SK-N-MC (cell line): ENCODE results near the gene DUT.
A peak's percentile ranks its signal among the peaks of the same experiment; 100 is the strongest.
"Not testable (repeated sequence)": the region's sequence is repeated elsewhere in the genome, so short reads cannot be mapped to it uniquely, and the experiment has no call there.

Experiments used
- DNase-seq: peaks from one replicate; pipeline ENCODE4 v3.0.0-alpha.2; 2011; ENCODE audit warnings: low read depth, low spot score
- H3K27ac ChIP-seq: fragments of 200-600 bp; sonication (generic); 2 replicates; pipeline ENCODE4 v1.5.1; 2016; ENCODE audit warnings: mixed run types
- H3K36me3 ChIP-seq: fragments of 200-600 bp; sonication (generic); 2 replicates; pipeline ENCODE4 v1.6.1; 2017; ENCODE audit warnings: antibody characterized with exemption, low read length, mixed read lengths; ENCODE audit not compliant: insufficient read depth
- H3K4me3 ChIP-seq: fragments of 200-600 bp; sonication (generic); 2 replicates; pipeline ENCODE4 v1.5.1; 2016
- H3K9ac ChIP-seq: fragments of 200-600 bp; sonication (generic); 2 replicates; pipeline ENCODE4 v1.8.0; 2017; ENCODE audit warnings: mixed run types, mixed read lengths; ENCODE audit not compliant: insufficient read length
- H3K9me3 ChIP-seq: fragments of 200-600 bp; sonication (generic); 2 replicates; pipeline ENCODE4 v1.6.1; 2017; ENCODE audit warnings: low read depth, mild to moderate bottlenecking, antibody characterized with exemption, low read length, moderate library complexity, mixed read lengths
- EZH2 ChIP-seq: fragments of 200-600 bp; sonication (generic); IDR thresholded peaks from one replicate; pipeline ENCODE4 v1.6.1; 2017; ENCODE audit warnings: antibody characterized with exemption
- FOXP2 ChIP-seq: optimal IDR thresholded peaks from 2 replicates; pipeline ENCODE3; 2011; ENCODE audit warnings: mild to moderate bottlenecking, moderate library complexity; ENCODE audit not compliant: insufficient read depth; ENCODE audit errors: extremely low read length, control extremely low read depth
- POLR2AphosphoS5 ChIP-seq: IDR thresholded peaks from 2 replicates; pipeline ENCODE4 v1.6.1; 2012; ENCODE audit warnings: mild to moderate bottlenecking, low read depth, low read length, borderline replicate concordance

Gene DUT

DNA sequence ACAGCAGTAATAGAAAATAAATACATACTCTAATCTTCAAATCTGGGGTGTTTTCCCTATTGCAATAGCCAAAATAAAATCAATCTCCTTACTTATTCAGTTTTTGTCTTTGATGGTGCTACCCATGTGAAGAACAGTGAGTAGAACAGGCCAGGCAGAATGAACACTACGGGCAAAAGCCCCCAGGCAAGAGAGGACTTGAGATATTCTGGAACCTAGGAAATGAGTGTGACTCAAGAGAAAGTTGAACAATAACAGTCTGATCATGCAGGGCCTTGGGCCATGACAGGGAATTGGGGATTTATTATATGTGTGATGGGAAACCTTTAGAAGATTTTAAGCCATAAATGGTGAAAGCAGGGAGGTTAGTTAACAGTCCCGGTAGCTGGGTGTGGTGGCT lies 14.0 kb upstream of the DUT start:
- H3K4me3 ChIP-seq, result no peak overlapping the region
- no peak overlapping the region for H3K9ac ChIP-seq
- H3K27ac ChIP-seq, result no peak overlapping the region
- no peak for TF ChIP-seq FOXP2
- no peak for TF ChIP-seq EZH2
- no peak for TF ChIP-seq POLR2AphosphoS5
- no peaks in the 10 kb centered on the region for H3K36me3 ChIP-seq
- DNase-seq, result no peak
- no peaks in the 10 kb centered on the region for H3K9me3 ChIP-seq

DNA sequence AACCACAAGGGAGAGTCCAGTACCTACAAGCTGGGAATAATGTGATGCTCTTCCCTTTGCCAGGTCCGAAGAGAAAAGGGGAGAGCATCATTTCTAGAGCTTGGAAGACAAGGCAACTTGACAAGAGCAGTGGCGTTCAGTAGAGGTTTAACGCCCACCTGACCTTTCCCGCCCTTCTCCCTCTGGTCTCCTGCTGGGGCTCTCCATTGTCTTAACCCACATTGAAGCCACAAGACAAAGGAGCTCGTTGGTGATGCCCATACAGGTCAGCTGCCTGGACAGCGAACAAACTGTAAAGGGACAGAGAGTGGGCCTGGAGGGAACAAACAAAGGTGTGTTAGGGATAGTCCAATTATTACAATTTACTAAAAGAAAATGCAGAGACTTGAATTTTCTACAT lies 13.1 kb upstream of the DUT start:
- TF ChIP-seq POLR2AphosphoS5, result no peak
- TF ChIP-seq EZH2, result no peak
- TF ChIP-seq FOXP2, result no peak
- no peaks in the 10 kb centered on the region for H3K36me3 ChIP-seq
- H3K9me3 ChIP-seq, result no peaks in the 10 kb centered on the region
- no peak overlapping the region for H3K27ac ChIP-seq
- no peak for DNase-seq
- H3K9ac ChIP-seq, result no peak overlapping the region
- no peak overlapping the region for H3K4me3 ChIP-seq

DNA sequence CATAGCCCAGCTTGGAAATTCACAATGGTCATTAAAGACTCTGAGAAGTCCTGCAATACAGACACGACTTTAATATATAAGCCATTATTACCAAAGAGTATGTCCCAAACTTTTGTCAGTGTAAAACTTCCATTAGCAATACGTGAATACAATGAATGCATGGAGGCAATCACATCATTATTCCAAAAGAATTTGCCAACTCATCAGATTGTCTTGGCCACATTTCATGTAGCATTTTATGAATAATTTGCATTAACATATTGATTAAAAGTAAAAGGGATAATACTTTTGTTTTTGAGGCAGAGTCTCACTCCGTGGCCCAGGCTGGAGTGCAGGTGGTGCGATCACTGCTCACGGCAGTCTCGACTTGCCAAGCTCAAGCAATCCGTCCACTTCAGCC lies 7.9 kb upstream of the DUT start:
- DNase-seq, result no peak

DNA sequence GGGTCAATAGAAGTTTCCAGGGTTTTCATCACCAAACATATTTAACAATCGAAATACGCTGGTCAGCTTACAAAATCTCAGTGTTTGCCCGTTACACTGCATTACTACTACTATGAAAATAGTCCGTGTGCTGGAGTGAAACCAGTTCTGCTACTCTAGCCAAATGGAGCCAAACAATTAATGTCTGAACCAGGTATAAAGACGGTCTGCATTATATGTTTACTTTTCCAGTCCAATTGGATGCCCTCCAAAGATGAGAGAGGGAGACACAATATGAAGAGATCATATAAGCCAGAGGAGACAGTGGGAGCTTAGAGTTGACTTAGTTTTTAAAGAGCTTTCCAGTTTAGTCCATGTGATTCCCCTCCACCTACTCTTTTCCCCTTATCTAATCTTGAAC lies 6.3 kb upstream of the DUT start:
- Histone ChIP-seq H3K27ac (no peak overlapping the region), H3K9me3 (no peaks in the 10 kb centered on the region), H3K4me3 (no peak overlapping the region), H3K36me3 (no peaks in the 10 kb centered on the region), H3K9ac (no peak overlapping the region)
- TF ChIP-seq POLR2AphosphoS5 (no peak), FOXP2 (no peak), EZH2 (no peak)
- no peak for DNase-seq

More for the DNA sequence above, 7.9 kb upstream of the DUT start:
- Histone ChIP-seq H3K9ac (no peak overlapping the region), H3K4me3 (no peak overlapping the region), H3K36me3 (no peaks in the 10 kb centered on the region), H3K9me3 (no peaks in the 10 kb centered on the region), H3K27ac (no peak overlapping the region)
- TF ChIP-seq POLR2AphosphoS5, result no peak
- no peak for TF ChIP-seq FOXP2
- TF ChIP-seq EZH2, result no peak

DNA sequence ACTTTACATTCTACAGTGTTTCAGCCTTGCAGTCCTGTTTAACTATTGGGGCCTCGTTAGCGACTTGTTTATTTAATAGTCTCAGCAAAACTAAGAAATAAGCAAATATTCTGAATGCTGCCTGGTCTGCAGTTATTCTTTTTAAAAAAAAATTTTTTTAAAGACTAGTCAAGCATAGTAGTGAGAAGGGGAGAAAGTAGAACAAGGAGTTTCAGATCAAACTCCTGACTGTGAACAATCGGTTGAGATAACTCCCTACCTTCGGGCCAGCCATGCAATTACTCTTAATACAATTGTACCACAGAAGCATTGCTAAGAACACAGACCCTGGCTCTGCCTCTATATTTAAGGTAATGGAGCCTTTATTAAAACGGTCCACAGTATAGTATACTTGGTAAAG lies 5.8 kb upstream of the DUT start:
- no peak for DNase-seq
- no peaks in the 10 kb centered on the region for H3K9me3 ChIP-seq
- TF ChIP-seq POLR2AphosphoS5 (no peak), EZH2 (no peak), FOXP2 (no peak)

DNA sequence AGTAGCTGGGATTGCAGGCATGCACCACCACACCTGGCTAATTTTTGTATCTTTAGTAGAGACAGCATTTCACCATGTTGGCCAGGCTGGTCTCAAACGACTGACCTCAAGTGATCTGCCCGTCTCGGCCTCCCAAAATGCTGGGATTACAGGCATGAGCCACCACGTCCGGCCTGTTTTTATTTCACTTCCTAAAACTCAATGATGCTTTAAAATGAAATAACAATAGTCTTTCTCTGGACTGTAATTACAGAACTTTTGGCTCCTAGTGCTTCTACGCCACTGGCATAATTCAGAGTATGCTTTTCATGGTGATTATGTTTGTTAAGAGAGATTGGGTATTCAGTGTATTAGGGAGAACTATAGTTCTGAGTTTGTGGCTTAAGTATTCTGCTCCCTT lies 5.0 kb upstream of the DUT start:
- H3K9me3 ChIP-seq, H3K9ac ChIP-seq, H3K4me3 ChIP-seq, DNase-seq, H3K27ac ChIP-seq, H3K36me3 ChIP-seq: not testable (repeated sequence)

More for the DNA sequence above, 5.8 kb upstream of the DUT start:
- no peak overlapping the region for H3K4me3 ChIP-seq
- H3K36me3 ChIP-seq, result no peaks in the 10 kb centered on the region
- H3K9ac ChIP-seq, result no peak overlapping the region
- H3K27ac ChIP-seq, result no peak overlapping the region

DNA sequence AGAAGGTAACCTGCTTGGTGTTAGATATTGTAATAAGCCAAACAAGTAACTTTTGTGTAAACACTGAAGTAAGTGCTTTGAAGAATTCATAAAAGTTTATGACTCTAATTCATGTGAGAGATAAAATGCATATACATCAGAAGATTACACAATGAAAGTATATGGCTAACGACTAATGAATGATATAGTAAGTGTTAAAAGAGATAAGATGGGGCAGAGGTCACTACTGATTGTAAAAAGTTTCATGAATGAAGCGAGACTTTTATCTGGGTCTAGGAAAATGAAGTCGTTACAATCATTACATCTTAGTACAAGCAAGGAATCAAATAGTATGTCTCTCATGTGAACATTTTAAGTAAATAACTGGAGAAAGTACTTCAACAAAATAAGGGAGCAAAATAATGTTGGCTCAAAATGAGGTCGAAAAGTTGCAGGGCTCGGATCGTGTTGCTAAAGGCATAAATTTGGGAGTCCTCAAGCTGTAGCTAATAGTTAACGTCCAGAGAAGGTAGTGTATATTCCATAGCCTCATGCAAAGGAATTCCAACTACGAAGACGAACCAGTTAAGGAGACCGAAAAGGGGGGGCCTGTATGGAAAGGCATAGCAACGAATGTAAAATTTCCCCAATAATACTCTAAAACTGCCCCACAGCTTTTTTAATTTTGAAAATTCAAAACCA lies 984 bp upstream of the DUT start:
- no peak for DNase-seq
- TF ChIP-seq EZH2, result no peak
- no peak for TF ChIP-seq FOXP2
- TF ChIP-seq POLR2AphosphoS5, result no peak
- peaks cover 10% of the 10 kb centered on the region for H3K36me3 ChIP-seq
- peak overlapping the region; percentile 99 for H3K4me3 ChIP-seq
- no peak overlapping the region for H3K27ac ChIP-seq
- H3K9ac ChIP-seq, result peak overlapping the region; percentile 94
- no peaks in the 10 kb centered on the region for H3K9me3 ChIP-seq

DNA sequence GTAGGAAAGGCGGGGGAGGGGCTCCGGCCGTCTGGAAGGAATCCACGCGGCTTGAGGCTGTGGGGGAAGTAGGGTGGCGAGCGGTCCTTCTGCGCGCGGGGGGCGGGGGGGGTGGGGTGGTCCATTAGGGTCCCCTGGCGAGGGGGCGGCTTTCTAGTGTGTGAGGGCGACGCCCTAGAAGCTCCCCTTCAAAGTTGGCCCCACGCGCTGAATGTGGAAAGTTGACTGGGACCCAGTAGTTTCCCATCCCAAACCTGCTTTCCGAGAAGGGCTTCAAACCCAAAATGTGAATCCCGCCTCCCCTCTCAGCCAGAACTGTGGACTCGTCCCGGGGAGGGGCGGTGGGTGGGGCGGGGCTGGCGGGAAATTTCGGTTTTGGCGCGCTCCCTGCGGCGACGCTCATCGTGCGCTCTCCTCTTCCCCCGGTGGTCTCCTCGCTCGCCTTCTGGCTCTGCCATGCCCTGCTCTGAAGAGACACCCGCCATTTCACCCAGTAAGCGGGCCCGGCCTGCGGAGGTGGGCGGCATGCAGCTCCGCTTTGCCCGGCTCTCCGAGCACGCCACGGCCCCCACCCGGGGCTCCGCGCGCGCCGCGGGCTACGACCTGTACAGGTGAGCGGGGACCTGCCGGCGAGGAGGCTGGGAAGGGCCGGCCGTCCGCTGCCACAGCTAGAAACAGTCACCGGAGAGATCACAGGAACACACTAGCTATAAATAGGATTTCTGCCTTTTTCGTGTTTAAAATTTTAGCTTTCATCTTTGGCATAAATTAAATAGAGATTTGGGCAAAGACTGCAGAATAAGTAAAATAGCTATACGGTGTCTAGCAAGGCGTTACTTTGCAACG lies 790 bp downstream of the DUT start:
- peaks cover 26% of the 10 kb centered on the region for H3K36me3 ChIP-seq
- peak overlapping the region; percentile 99 for H3K4me3 ChIP-seq
- DNase-seq, result no peak
- H3K9ac ChIP-seq, result peak overlapping the region; percentile 94
- no peak for TF ChIP-seq FOXP2
- TF ChIP-seq POLR2AphosphoS5, result peak; percentile 29; the same call in 1 of the 2 replicates
- H3K9me3 ChIP-seq, result no peaks in the 10 kb centered on the region
- peak overlapping the region; percentile 95 for H3K27ac ChIP-seq

DNA sequence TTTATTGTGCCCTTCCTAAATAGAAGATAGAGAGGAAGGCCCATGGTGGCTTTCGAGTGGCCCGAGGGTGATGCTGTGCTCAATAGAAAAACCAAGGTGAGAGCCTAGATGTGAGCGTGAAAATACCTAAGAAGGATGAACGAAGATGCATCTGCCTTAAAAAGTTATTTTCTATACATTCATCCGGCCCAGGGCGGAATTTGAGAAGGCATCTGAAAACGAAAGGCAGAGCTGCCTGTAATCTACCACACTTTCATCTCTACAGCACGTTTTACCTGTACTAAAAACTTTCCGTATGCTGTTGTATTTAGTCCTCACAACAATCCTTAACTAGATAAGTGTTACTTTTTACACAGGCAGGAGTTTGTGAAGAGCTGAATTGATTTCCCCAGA lies 1.4 kb downstream of the DUT start:
- Histone ChIP-seq H3K9ac (peak overlapping the region; percentile 94), H3K27ac (no peak overlapping the region), H3K36me3 (peaks cover 32% of the 10 kb centered on the region), H3K9me3 (no peaks in the 10 kb centered on the region), H3K4me3 (peak overlapping the region; percentile 99)
- no peak for DNase-seq
- TF ChIP-seq EZH2 (no peak), FOXP2 (no peak), POLR2AphosphoS5 (no peak)
